PC-9 (cell line): ENCODE results near the gene NFS1. TPM values are rescaled to one million over a fixed set of nuclear protein-coding genes. Genes with fewer than 3 reads are reported as not detected.

Experiments used
- BruUV-seq: library from RNA; stranded (reverse); fragments of 400-500 nt; replicated peaks from 2 replicates; lab custom pipeline; 2021; lab: Mats Ljungman, UMichigan
- CTCF ChIA-PET: fragments of 300-600 bp; sonication (Branson Sonifier 250); formaldehyde crosslinking; loops from one replicate; lab custom pipeline; 2022; ENCODE audit warnings: antibody characterized with exemption; lab: Charles Lee
- POLR2A ChIA-PET: fragments of 300-600 bp; sonication (Branson Sonifier 250); formaldehyde crosslinking; loops from one replicate; lab custom pipeline; 2022; ENCODE audit warnings: antibody characterized with exemption; ENCODE audit not compliant: unreplicated experiment; lab: Charles Lee
- DNase-seq, 2 experiments: peaks; one replicate each; pipeline versions ENCODE4 v3.0.0 to v3.0.0-alpha.2; 2015 to 2022; ENCODE audit warnings: mixed read lengths in 1 of 2
- H2AFZ ChIP-seq: fragments of 200-600 bp; sonication (generic); 2 replicates; pipeline ENCODE4 v1.8.1; 2017; ENCODE audit warnings: antibody characterized with exemption
- H3F3A ChIP-seq: fragments of 200-600 bp; sonication (generic); 2 replicates; pipeline ENCODE4 v1.8.1; 2017; ENCODE audit warnings: antibody characterized with exemption, mild to moderate bottlenecking, low read depth; ENCODE audit not compliant: insufficient read depth
- H3K27ac ChIP-seq: fragments of 200-600 bp; sonication (generic); 2 replicates; pipeline ENCODE4 v1.6.1; 2016; ENCODE audit warnings: mixed run types
- H3K27me3 ChIP-seq: fragments of 200-600 bp; sonication (generic); 2 replicates; pipeline ENCODE4 v1.6.1; 2016; ENCODE audit warnings: low read depth, mixed run types; ENCODE audit not compliant: insufficient read depth
- H3K36me3 ChIP-seq: fragments of 200-600 bp; sonication (generic); 2 replicates; pipeline ENCODE4 v1.6.1; 2016; ENCODE audit warnings: low read depth, mixed run types
- H3K4me1 ChIP-seq: fragments of 200-600 bp; sonication (generic); replicated peaks from 2 replicates; pipeline ENCODE4 v1.6.1; 2016; ENCODE audit warnings: mixed run types; ENCODE audit not compliant: insufficient read depth
- H3K4me2 ChIP-seq: fragments of 200-600 bp; sonication (generic); 2 replicates; pipeline ENCODE4 v1.6.1; 2017; ENCODE audit warnings: mixed run types
- H3K4me3 ChIP-seq: fragments of 200-600 bp; sonication (generic); 2 replicates; pipeline ENCODE4 v1.6.1; 2016; ENCODE audit warnings: mixed run types
- H3K79me2 ChIP-seq: fragments of 200-600 bp; sonication (generic); 2 replicates; pipeline ENCODE4 v1.6.1; 2017; ENCODE audit warnings: low read depth, mixed run types
- H3K9me2 ChIP-seq: fragments of 200-600 bp; sonication (generic); 2 replicates; pipeline ENCODE4 v1.8.1; 2017; ENCODE audit warnings: mild to moderate bottlenecking; ENCODE audit not compliant: insufficient read depth
- H3K9me3 ChIP-seq: fragments of 200-600 bp; sonication (generic); 2 replicates; pipeline ENCODE4 v1.8.1; 2016; ENCODE audit warnings: low read depth; ENCODE audit not compliant: insufficient read depth
- H4K20me1 ChIP-seq: fragments of 200-600 bp; sonication (generic); 2 replicates; pipeline ENCODE4 v1.8.1; 2017; ENCODE audit not compliant: insufficient read depth
- EZH2 ChIP-seq: fragments of 200-600 bp; sonication (generic); IDR thresholded peaks from 2 replicates; pipeline ENCODE4 v1.8.0; 2017; ENCODE audit warnings: antibody characterized with exemption, low read depth
- intact Hi-C: fragments of 100-400 bp; cut with micrococcal nuclease; formaldehyde crosslinking; loops from one replicate; pipeline ENCODE4 v1.10.0; 2022; ENCODE audit not compliant: unreplicated experiment
- total RNA-seq: library from RNA; stranded (reverse); gene quantifications from 2 replicates; pipeline ENCODE4 v1.2.3, GENCODE V29; 2021
- TF ChIP-seq, protein P1 (sequence below): fragments of 200-600 bp; sonication (generic); conservative IDR thresholded peaks from 2 replicates; pipeline ENCODE4 v1.6.1; 2017; ENCODE audit warnings: mixed run types, antibody characterized with exemption, mild to moderate bottlenecking, moderate library complexity

Gene NFS1
- total RNA-seq, 1 experiment from 2014 or later = 65.0 TPM

DNA sequence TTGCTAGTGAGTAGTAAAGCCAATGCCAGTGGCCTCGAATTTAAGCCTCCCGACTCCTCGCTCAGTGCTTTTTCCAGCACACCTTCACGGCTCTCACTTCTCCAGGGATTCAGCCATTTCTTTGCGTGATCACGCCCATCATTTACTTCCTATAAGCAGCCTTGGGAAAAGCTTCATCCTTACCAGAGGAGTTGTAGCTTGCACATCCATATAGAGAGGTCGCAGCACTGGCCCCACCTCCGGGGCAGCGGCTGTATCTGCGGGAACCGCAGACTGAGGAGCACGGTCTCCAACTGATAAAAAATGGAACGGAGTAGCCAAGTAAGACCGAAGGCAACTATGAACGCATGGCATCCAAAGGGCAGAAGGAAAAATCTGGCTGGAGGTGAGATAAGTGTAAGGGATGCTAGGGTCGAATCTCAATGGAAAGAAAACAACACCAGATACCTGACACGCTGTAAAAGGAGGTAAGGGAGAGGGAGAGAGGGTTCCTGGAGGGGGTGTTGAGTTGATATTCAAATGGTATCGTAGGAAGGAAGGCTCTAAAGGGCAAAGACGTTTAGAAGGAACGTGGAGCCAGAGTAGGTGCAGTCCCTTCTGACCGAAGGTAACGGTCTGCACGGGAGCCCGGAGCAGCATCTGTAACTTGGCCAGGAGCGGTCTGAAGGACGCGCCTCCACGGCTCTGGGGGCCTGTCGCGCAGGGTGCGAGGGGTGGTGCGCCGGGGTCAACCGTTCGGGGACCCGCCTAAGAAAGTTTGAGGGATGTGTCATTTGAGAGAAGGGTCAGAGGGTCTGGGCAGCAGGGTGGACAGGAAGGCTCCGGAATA is 640 bp downstream of the NFS1 start:
- no peak for DNase-seq
- Histone ChIP-seq H2AFZ (peak overlapping the region; percentile 95), H3K4me3 (peak overlapping the region; percentile 96), H3K9me2 (no peaks in the 10 kb centered on the region), H3K36me3 (peaks cover 17% of the 10 kb centered on the region), H3F3A (peaks cover 42% of the 10 kb centered on the region), H3K79me2 (peaks cover 36% of the 10 kb centered on the region), H3K4me2 (peak overlapping the region; percentile 83), H3K27ac (peak overlapping the region; percentile 75), H3K9me3 (no peaks in the 10 kb centered on the region), H3K27me3 (no peaks in the 10 kb centered on the region), H4K20me1 (peaks cover 32% of the 10 kb centered on the region), H3K4me1 (peaks cover 25% of the 10 kb centered on the region)
- intact Hi-C loops = loop anchor here (5.0 kb wide), 2 partner anchors 81 to 231 kb away; partner anchors contain the start of gene SPAG4
- POLR2A ChIA-PET = no interaction called here
- TSS peak; percentile 24 for BruUV-seq
- TF ChIP-seq EZH2 = no peak
- TF ChIP-seq, protein P1, sequence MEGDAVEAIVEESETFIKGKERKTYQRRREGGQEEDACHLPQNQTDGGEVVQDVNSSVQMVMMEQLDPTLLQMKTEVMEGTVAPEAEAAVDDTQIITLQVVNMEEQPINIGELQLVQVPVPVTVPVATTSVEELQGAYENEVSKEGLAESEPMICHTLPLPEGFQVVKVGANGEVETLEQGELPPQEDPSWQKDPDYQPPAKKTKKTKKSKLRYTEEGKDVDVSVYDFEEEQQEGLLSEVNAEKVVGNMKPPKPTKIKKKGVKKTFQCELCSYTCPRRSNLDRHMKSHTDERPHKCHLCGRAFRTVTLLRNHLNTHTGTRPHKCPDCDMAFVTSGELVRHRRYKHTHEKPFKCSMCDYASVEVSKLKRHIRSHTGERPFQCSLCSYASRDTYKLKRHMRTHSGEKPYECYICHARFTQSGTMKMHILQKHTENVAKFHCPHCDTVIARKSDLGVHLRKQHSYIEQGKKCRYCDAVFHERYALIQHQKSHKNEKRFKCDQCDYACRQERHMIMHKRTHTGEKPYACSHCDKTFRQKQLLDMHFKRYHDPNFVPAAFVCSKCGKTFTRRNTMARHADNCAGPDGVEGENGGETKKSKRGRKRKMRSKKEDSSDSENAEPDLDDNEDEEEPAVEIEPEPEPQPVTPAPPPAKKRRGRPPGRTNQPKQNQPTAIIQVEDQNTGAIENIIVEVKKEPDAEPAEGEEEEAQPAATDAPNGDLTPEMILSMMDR = no peak
- CTCF ChIA-PET = no interaction called here

DNA sequence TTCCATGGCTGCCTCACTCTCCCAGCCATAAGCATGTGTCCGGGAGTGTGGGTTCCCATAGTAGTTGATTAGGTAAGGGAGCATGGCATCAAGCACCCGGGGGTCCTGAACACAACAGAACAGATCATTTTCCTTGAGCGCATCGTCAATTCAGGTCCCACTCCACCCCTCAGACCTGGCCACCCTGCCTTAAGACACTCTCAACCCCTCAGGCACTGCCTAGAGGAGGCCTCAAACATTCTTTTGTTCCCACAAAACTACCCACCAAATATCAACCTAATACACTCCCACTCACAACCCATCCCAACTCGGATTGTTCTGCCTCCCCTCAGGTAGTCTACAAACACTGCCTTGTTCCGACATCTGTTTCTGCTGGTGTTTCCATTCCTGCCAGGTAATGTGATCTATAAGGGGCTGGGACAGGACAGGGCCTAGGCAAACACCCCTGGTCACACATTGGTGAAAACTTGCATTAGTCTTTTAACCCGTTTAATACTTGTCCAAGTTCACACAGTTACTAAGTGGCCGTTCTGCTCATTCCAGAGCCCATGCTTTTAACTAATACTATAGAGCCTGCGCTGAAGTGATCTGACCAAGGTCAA is 1.4 kb downstream of the NFS1 start:
- Histone ChIP-seq H3K79me2 (peaks cover 36% of the 10 kb centered on the region), H2AFZ (no peak overlapping the region), H3K4me1 (peaks cover 25% of the 10 kb centered on the region), H3K36me3 (peaks cover 16% of the 10 kb centered on the region; the same call in 1 of the 2 replicates), H3K4me3 (peak overlapping the region; percentile 96; the same call in 1 of the 2 replicates), H3K4me2 (peak overlapping the region; percentile 83), H4K20me1 (peaks cover 25% of the 10 kb centered on the region), H3K9me2 (no peaks in the 10 kb centered on the region), H3K9me3 (no peaks in the 10 kb centered on the region), H3F3A (peaks cover 34% of the 10 kb centered on the region), H3K27ac (no peak overlapping the region), H3K27me3 (no peaks in the 10 kb centered on the region)
- no TSS peak for BruUV-seq
- intact Hi-C loops = loop anchor here (5.0 kb wide), 2 partner anchors 80 to 230 kb away; partner anchors contain the start of gene SPAG4
- no peak for DNase-seq
- ChIA-PET POLR2A (no interaction called here), CTCF (interaction anchor here (0.6 kb wide), 1 partner anchor 257 kb away, joined by 4 read pairs; no protein-coding TSS in a partner anchor)
- TF ChIP-seq, protein P1 = no peak
- no peak for TF ChIP-seq EZH2

DNA sequence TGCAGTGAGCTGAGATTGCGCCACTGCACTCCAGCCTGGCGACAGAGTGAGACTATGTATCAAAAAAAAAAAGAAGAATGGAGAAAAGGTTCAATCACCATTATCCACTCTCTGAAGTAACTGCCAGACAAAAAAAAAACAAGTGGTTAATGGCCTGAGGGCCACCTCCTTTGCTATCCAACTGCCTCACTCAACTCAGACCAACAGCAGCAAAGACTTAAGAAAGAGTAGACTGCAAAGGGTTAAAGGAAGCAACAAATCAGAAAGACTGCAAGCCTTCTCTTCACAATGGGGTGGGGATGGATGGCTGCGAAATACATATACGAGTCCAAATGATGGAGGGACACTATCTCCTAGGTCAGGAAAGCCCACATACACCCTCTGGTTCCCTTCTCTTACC is 3.2 kb downstream of the NFS1 start:
- H3K27me3 ChIP-seq = no peaks in the 10 kb centered on the region
- TF ChIP-seq EZH2 = no peak
- TF ChIP-seq, protein P1 = no peak
- no peak overlapping the region for H3K27ac ChIP-seq
- H3K9me3 ChIP-seq = no peaks in the 10 kb centered on the region
- H3K9me2 ChIP-seq = no peaks in the 10 kb centered on the region
- H3K36me3 ChIP-seq = peaks cover 12% of the 10 kb centered on the region; the same call in 1 of the 2 replicates
- intact Hi-C loops = loop anchor here (5.0 kb wide), 2 partner anchors 79 to 229 kb away; partner anchors contain the start of gene SPAG4
- H3K4me1 ChIP-seq = peaks cover 22% of the 10 kb centered on the region
- POLR2A ChIA-PET = no interaction called here
- H2AFZ ChIP-seq = no peak overlapping the region
- peaks cover 16% of the 10 kb centered on the region for H3F3A ChIP-seq
- no peak overlapping the region for H3K4me2 ChIP-seq
- no peak overlapping the region for H3K4me3 ChIP-seq
- peaks cover 8% of the 10 kb centered on the region; the same call in 1 of the 2 replicates for H4K20me1 ChIP-seq
- no peak for DNase-seq
- H3K79me2 ChIP-seq = peaks cover 33% of the 10 kb centered on the region
- no TSS peak for BruUV-seq
- CTCF ChIA-PET = no interaction called here
